ENCODE results near the gene RBP2. TPM values are rescaled to one million over a fixed set of nuclear protein-coding genes. Genes with fewer than 3 reads are reported as not detected.

The RBP2 gene
- total RNA-seq, 1 donor from 2014 or later: not detected

DNA sequence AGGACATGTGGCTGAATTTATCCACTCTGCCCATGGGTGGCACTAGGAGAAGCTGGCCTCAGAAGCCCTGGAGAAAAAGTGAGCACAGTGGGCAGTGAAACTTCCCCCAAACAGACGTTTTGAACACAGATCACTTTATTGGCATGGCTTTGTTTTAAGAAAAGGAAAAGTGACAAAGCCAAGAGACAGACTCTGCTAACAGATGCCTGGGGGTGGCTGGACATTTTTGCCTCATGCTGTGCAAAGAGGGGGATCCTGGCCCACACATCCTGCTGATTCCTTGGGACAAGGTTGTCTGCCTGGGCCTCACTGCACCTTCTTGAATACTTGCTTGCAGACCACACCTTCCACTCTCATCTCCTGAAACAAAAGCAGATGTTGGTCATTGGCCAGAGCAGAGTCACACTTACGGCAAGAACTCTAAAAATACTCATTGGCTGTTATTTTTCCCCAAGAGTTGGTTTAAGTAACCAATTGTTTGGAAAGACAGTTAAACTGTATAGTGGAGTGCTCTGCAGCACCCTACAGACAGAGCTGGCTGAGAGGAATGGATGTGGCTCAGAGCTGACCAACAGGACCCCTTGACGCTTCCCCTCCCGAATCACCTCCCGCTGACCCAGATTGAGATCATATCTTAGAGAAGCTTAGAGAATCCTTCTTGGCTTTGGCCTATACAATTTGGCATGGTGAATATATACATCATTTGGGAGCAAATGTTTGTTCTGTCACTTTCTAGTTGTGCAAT lies 41.2 kb upstream of the RBP2 start:
- TF ChIP-seq, protein P1, sequence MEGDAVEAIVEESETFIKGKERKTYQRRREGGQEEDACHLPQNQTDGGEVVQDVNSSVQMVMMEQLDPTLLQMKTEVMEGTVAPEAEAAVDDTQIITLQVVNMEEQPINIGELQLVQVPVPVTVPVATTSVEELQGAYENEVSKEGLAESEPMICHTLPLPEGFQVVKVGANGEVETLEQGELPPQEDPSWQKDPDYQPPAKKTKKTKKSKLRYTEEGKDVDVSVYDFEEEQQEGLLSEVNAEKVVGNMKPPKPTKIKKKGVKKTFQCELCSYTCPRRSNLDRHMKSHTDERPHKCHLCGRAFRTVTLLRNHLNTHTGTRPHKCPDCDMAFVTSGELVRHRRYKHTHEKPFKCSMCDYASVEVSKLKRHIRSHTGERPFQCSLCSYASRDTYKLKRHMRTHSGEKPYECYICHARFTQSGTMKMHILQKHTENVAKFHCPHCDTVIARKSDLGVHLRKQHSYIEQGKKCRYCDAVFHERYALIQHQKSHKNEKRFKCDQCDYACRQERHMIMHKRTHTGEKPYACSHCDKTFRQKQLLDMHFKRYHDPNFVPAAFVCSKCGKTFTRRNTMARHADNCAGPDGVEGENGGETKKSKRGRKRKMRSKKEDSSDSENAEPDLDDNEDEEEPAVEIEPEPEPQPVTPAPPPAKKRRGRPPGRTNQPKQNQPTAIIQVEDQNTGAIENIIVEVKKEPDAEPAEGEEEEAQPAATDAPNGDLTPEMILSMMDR (IDR thresholded peaks at IDR 0.05): no peak
- H3K27ac Mint-ChIP-seq (ENCODE audit: unreplicated experiment): no peak overlapping the region
- H3K27me3 Mint-ChIP-seq (ENCODE audit: low read depth): no peaks in the 10 kb centered on the region
- no peaks in the 10 kb centered on the region for H3K4me1 Mint-ChIP-seq (ENCODE audit: low read depth)
- H3K9me3 Mint-ChIP-seq (ENCODE audit: low read depth): no peaks in the 10 kb centered on the region
- no peak overlapping the region for H3K4me3 Mint-ChIP-seq (ENCODE audit: unreplicated experiment)
- no peak for DNase-seq (ENCODE audit: low spot score)
- H3K36me3 Mint-ChIP-seq (ENCODE audit: low read depth): peaks cover 3% of the 10 kb centered on the region

DNA sequence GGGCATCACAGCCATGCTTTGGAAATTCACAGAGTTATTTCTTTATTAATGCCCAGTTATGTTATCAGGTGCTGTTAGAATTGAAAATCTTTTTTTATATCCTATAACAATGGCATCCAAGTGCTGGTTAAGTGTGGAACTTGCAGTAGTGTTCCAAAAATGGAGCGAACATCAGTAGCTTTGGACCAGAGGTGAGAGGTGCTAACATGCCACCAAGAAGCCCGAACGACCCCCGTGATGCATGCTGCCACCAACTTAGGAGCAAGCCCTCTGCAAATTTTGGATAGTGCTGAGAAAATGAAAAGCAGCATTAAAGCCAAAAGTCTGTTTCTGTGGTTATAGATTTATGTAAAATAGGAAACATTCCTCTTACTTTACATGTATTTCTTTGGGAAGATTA lies 38.4 kb upstream of the RBP2 start:
- Mint-ChIP-seq H3K4me3 (ENCODE audit: unreplicated experiment) (no peak overlapping the region), H3K9me3 (ENCODE audit: low read depth) (no peaks in the 10 kb centered on the region), H3K36me3 (ENCODE audit: low read depth) (peaks cover 3% of the 10 kb centered on the region), H3K27me3 (ENCODE audit: low read depth) (no peaks in the 10 kb centered on the region), H3K4me1 (ENCODE audit: low read depth) (no peaks in the 10 kb centered on the region), H3K27ac (ENCODE audit: unreplicated experiment) (no peak overlapping the region)
- no peak for DNase-seq (ENCODE audit: low spot score)
- TF ChIP-seq, protein P1 (IDR thresholded peaks at IDR 0.05): no peak

DNA sequence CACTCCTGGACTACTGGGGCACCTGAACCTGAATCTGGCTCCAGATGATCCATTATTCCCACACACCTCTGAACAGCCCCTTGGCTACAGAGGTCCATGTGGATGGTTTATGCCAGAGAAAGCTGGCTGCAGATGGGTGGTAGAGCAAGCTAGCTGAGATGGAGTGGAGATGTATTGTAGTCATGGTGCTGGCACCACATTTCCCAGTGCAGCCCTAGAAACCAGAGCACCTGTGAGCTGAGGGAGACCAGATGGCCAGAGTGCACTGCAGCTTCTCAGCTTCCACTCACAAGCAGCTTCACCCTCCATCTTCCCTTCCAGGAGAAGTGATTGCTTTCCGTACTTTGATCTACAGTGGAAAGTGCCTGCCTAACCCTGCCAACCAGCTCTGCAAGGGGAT lies 33.3 kb upstream of the RBP2 start:
- TF ChIP-seq, protein P1 (IDR thresholded peaks at IDR 0.05): no peak
- no peak for DNase-seq (ENCODE audit: low spot score)

DNA sequence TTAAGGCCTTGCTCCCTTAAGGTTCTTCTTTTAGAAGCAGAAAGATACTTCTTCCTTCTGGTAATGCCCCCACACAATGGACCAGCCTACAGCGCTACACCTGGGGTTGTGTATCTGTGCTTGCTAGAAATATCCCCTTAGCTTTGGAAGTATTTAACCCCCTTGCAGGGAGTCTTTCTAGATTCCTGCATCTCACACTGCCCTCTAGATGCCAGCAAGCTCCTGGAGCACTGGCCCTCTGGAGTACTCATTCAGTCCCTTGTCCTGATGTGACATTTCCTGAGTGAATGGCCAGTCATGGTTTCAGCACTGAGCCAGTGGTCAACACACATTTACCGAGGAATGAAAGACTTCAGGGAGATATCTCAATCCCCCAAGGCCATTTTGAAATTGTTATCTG lies 30.4 kb upstream of the RBP2 start:
- H3K4me3 Mint-ChIP-seq (ENCODE audit: unreplicated experiment): no peak overlapping the region
- peaks cover 2% of the 10 kb centered on the region for H3K27me3 Mint-ChIP-seq (ENCODE audit: low read depth)
- DNase-seq (ENCODE audit: low spot score): no peak
- H3K27ac Mint-ChIP-seq (ENCODE audit: unreplicated experiment): no peak overlapping the region
- H3K4me1 Mint-ChIP-seq (ENCODE audit: low read depth): no peaks in the 10 kb centered on the region
- H3K9me3 Mint-ChIP-seq (ENCODE audit: low read depth): no peaks in the 10 kb centered on the region
- H3K36me3 Mint-ChIP-seq (ENCODE audit: low read depth): peaks cover 1% of the 10 kb centered on the region
- TF ChIP-seq, protein P1 (IDR thresholded peaks at IDR 0.05): no peak

More for the DNA sequence above, 33.3 kb upstream of the RBP2 start:
- Mint-ChIP-seq H3K9me3 (ENCODE audit: low read depth) (no peaks in the 10 kb centered on the region), H3K36me3 (ENCODE audit: low read depth) (peaks cover 1% of the 10 kb centered on the region), H3K4me1 (ENCODE audit: low read depth) (no peaks in the 10 kb centered on the region), H3K27ac (ENCODE audit: unreplicated experiment) (no peak overlapping the region), H3K27me3 (ENCODE audit: low read depth) (peaks cover 2% of the 10 kb centered on the region), H3K4me3 (ENCODE audit: unreplicated experiment) (no peak overlapping the region)

DNA sequence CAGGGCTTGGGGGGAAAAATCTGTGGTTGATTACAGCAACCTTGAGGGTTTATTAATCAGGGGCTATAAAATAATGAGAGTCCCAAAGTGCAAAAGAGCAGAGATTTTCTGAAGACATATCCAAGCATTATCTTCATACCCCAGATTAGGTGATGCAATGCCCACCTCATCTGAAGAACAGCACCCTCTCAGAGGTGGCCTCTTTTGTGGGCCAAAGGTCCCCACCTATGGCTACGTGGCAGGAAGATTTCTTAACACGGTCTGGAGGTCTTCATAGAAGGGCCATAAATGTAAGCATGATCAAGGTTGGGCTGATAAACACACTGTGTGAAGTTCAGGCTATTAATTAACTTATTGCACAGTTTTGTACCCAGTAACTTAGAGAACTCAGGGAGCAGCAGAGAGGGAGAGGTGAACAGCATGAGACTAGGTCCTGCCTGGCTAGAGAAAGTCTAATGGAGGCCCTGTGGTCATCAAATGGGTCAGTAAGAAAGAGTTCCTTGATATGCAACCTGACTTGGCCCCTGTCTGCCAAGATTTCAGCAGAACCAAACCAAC lies 29.6 kb upstream of the RBP2 start:
- Mint-ChIP-seq H3K36me3 (ENCODE audit: low read depth) (peaks cover 1% of the 10 kb centered on the region), H3K27me3 (ENCODE audit: low read depth) (peaks cover 2% of the 10 kb centered on the region), H3K9me3 (ENCODE audit: low read depth) (no peaks in the 10 kb centered on the region), H3K27ac (ENCODE audit: unreplicated experiment) (no peak overlapping the region), H3K4me3 (ENCODE audit: unreplicated experiment) (no peak overlapping the region), H3K4me1 (ENCODE audit: low read depth) (no peaks in the 10 kb centered on the region)
- TF ChIP-seq, protein P1 (IDR thresholded peaks at IDR 0.05): no peak
- DNase-seq (ENCODE audit: low spot score): no peak
